ENCODE measurements around the gene SUN3.
"Not testable (repeated sequence)": the region's sequence is repeated elsewhere in the genome, so short reads cannot be mapped to it uniquely, and the experiment has no call there.

SUN3 gene

DNA sequence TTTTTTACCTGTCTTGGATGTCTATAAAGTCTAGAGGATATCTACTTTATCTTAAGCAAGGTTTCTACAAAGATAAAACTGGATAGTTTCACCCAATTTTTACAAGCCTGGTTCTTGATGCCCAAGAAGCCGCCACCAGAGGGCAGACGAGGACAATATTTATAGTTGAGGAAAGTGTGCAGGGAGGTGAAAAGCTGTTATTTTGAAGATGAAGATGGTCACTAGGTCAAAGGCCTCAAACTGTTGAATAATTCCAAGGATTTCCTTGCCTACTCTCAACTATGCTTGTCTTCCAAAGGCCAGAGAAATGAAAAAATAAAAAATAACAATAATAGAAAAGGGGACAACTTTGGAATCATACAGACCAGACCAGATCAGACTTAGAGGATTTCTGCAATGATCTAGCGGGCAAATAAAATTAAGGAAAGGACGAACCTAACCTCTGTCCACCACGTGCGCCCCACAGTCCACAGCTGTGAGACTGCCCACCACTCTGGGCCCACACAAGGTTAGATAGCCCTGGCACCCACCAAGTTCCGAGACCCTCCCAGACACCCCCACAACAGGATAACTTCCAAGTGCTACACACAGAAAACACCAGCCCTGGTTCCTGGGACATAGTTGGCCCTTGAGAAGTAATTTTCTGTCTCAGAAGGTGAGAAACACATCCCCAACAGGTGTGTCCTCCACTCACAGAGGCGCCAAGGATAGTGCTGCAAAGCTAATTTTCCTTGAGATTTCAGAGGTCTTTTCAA is 83.5 kb downstream of the SUN3 start:
- DNase-seq (ENCODE audit: low read depth in 2 of 2): peak in 1 of 2 experiments; percentile 38

DNA sequence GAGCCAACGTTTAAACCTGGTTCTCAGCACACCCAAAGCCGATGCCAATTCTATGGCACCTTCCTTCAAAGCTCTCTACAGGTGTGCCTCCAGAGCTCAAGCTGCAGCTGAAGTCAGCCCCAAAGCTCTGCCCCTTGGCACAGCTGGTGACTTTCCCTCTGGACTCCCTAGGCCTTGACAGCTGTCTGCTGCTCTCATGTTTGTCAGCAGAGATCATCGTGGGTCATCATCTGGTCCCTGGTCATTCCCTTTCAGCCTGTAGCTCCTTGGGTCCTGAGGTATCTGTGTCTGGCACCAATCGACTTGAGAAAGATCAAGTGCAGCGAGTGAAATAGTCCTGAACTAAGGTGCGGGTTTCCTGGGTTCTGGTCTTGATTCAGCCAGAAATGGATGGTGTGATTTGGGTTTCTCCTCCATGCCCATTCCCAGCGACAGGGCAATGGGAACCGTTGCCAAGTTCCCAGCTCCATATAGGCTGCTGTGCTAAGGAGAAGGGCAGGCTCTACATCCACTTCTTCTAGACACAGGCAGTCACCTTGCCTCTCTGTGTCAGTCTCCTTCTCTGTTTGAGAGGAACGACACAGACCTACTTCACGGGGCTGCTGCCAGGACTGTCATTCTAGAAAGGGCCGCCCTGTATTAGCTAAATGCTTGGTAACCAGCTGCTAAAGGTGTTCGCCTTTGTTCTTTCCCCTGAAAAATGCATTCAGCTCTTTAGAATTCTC is 84.2 kb downstream of the SUN3 start:
- no peak for DNase-seq (ENCODE audit: low read depth in 2 of 2)

DNA sequence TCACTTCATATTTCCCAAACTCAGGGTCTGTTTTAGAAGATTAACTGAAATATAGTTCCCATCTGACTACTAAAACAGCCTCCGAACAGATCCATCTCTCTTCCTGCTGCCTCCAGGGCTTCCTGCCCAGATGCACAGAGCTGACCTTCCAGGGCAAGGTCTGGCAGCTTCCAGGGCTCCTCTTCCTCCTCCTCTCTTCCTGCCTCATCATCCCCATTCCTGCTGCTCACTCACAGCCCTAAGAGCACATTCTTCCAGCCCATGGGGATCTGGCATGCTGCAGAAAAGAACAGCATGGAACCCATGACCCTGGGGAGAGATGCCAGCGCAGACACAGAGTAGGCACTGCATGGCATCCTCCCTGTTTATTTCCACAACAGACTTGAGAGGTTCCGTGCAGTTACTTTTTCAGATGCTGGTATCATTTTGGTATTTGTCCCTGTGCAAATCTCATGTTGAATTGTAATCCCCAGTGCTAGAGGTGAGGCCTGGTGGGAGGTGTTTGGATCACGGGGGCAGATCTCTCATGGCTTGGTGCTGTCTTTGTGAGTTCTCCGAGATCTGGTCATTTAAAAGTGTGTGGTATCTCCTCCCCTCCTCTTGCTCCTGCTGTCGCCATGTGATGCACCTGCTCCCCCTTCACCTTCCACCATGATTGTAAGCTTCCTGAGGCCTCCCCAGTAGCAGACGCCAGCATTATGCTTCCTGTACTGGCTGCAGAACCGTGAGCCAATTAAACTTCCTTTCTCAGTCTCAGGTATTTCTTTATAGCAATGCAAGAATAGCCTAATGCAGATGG is 85.0 kb downstream of the SUN3 start:
- DNase-seq (ENCODE audit: low read depth in 2 of 2): no peak

DNA sequence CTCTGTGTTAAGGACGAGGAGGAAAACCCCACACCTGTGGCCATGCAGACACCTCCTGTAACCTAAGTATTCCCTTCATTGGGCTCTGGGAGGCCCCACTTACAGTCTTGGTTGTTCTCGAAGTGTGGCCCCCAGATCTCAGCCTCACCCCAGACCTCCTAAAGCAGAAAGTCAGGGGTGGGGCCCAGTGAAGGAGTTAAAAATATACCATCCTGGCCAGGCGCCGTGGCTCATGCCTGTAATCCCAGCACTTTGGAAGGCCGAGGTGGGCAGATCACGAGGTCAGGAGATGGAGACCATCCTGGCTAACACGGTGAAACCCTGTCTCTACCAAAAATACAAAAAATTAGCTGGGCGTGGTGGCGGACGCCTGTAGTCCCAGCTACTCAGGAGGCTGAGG is 86.3 kb downstream of the SUN3 start:
- not testable (repeated sequence) for DNase-seq (ENCODE audit: low read depth in 2 of 2)

DNA sequence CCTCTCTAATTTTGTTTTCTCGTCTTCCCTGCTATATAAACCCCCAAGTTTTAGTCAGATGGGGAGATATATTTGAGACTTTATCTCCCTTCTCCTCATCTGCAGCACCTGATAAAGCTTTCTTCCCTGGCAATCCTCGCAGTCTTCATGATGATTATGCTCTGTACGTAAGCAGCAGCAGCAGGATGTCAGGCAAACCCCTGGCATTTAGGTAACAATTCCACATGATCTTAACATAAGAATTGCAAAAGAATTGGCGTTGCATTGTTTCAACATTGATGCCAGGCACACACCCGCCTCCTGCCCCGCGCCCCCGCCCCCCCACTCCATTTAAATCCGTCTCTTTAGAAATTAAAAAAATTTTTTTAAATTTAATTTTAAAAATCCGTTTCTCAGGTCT is 86.8 kb downstream of the SUN3 start:
- no peak for DNase-seq (ENCODE audit: low read depth in 2 of 2)

DNA sequence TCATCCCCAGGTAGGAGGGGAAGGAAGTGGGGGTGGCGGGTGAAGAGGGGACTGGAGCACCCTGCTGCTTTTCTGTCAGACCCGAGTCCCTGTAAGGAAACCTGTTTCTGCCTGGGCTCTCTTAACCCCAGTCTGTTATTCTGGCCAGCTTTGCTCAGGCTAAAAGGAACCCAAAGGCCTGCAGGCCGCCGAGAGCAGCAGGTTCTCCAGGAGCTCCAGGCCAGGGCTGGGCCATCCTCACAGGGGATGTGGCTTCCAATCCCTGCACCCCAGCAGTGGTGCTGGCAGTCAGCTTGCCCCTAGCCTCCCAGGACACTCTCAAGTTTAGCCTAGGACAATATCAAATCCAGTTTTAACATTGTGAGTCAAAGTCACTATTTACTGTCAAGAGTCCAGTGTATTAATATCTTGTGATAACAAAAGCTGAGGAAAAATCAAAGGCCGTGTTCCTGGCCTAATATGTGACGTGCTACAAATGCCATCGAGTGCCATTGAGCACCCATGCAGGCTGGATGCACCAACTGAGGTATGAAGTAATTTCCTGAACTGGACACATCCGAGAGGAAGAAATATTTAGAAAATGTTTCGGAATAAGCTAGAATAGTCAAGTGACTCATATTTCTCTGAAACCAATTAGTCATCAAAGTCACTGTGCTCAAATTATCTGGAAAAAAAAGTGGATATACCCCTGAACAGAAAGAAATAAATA is 87.6 kb downstream of the SUN3 start:
- DNase-seq (ENCODE audit: low read depth in 2 of 2): peak; percentile 61 to 65

DNA sequence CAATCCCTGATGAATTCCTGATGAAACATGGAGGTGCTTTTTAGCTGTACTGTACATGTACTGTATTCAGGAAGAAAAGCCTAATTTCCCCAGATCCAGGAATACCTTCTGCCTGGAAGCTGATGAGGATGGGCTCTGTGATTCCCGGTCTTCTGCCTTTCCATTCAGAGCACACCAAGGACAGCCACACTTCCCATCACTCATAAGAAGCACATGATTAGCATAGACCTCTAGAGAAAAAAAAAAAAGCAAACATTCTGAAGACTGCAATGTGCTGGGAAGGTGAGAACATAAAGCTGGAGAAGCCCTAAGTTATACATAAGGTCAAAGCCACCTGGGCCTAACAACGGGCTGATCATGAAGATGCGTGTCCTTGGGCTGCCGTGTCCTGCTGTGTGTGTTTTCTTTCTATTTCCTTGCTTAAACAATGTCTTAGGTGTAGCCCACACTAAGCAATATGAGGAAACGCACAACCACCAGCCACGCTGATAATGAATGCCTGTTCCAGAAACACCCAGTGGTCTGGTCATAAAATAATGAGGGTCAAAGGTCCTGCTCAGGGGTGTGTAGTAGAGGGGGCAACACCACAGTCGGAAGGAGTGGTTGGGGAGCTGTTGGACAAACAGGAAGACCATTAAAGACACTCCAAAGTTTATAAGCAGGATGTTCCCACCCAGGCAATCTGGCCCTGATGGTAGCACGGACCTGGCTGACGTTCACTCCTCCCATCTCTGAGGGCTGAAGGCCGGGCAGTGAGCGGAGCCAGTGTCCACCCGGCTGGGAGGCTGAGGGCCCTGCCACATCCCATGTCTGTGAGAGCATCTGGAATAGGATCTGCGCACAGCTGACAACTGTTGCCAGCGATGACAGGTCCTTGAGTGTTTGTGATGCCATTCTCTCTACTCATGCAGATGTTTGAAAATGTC is 88.6 kb downstream of the SUN3 start:
- peak; percentile 40 to 53 for DNase-seq (ENCODE audit: low read depth in 2 of 2)

DNA sequence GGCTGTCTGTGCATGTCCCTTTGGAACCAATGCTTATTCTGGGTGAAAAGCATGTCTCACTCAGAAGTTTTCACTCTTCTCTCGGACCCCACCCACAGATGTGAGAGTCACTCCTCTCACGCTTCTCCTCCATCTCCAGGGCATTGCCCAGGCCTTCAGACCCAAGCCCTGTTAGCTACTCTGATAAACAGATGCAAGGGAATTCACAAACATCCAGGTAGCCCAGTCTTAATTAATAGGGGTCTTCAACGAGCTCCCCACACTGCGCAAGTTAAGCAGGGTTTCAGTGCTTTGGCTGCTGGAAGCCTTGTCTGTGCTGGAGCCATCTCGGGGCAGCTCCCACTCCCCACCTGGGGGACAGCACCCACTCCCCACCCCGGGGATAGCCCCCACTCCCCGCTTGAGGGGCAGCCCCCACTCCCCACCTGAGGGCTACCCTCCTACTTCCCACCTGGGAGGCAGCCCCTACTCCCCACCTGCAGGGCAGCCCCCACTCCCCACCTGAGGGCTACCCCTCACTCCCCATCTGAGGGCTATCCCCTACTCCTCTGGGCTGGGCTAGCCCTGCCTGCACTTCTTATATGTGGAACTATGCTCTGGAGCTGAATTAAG is 89.4 kb downstream of the SUN3 start:
- no peak for DNase-seq (ENCODE audit: low read depth in 2 of 2)

DNA sequence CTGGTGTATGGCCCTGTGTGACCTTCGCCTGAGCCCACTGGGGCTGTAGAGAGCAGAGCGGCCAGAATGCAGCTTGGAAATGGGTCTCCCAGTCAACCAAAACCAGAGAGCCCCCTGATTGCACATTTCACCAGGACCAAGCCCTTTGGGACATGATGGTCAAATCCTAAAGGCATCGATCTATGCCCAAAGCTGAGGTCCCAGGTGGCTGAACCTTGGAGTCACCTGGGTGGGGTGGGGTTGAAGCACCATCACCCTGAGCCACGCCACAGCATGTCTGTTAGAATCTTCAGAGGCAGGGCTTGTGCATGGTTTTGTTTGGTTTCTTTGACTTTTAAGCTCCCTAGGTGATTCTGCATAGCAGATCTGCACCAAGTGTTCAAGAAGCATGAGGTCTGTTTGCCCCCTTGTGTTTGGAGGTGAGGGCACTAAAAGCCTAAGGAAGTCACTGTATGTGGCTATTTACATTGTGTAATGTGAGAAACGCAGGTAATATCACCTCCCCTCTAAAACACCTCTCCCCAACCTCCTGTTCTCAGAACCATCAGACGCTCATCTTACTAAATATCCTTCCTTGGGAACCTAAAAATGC is 90.2 kb downstream of the SUN3 start:
- no peak for DNase-seq (ENCODE audit: low read depth in 2 of 2)

DNA sequence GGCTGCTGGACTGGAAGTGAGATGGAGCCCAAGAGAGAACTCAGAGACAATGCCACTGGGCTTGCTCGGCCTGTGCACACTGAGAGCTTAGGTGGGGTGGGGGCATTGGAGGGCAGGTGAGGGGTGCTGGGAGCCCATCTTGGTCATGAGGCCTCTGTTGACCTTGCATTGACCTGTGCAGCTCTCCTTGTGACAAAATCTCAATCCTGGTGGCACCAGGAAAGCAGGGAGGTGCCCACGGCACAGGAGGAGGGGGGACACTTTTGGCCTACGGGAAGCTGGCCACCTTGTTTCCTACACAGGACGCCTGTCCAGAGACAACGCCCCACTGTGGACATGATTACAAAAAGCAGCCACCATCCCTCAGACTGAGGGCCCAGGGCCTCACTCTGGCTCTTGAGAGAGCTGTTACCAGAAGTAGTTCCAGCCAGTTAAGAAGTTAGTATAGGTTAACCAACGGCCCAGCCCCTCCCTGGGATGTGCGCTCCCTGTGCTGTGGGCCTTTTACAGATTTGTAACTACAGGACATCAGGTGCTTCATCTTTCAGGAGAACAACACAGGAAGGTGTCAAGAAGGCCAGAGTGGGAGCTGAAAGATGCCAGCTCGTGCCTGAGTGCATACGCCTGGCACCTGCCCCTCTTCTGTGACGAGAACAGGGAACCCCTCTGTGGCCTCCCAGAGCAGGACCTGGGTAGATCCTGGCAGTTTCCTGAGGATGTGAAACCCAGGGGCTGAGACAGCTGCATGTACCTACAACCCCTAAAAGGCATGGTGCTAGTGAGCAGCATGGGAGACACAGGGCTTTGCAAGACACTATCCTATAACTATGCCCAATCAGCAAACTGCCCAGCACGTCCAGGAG is 91.0 kb downstream of the SUN3 start:
- DNase-seq (ENCODE audit: low read depth in 2 of 2): no peak

Data from fibroblast of skin of left quadriceps (primary cell).